H9 (cell line): ENCODE results near the gene KIAA1614. TPM values are rescaled to one million over a fixed set of nuclear protein-coding genes. Genes with fewer than 3 reads are reported as not detected.

Experiments used
- DNase-seq: peaks from one replicate; pipeline ENCODE4 v3.0.0-alpha.2; 2017
- H2AFZ ChIP-seq: one replicate; pipeline ENCODE4 v1.6.1; 2013; ENCODE audit warnings: mild to moderate bottlenecking, low read length, control low read depth, moderate library complexity
- H2AK5ac ChIP-seq: 2 replicates; pipeline ENCODE4 v1.6.1; 2013; ENCODE audit warnings: low read length, control low read depth, mixed read lengths; ENCODE audit not compliant: insufficient read length
- H2BK120ac ChIP-seq: one replicate; pipeline ENCODE4 v1.6.1; 2013; ENCODE audit warnings: low read depth, mild to moderate bottlenecking, low read length, control low read depth, inconsistent platforms; ENCODE audit not compliant: poor library complexity, severe bottlenecking
- H2BK12ac ChIP-seq: 2 replicates; pipeline ENCODE4 v1.6.1; 2013; ENCODE audit warnings: low read length, control low read depth, mixed read lengths, low read depth; ENCODE audit not compliant: insufficient read length
- H2BK15ac ChIP-seq: 2 replicates; pipeline ENCODE4 v1.6.1; 2013; ENCODE audit warnings: low read depth, low read length, control low read depth
- H2BK20ac ChIP-seq: one replicate; pipeline ENCODE4 v1.6.1; 2013; ENCODE audit warnings: low read depth, mild to moderate bottlenecking, low read length, control low read depth, inconsistent platforms; ENCODE audit not compliant: poor library complexity, severe bottlenecking
- H2BK5ac ChIP-seq: 2 replicates; pipeline ENCODE4 v1.6.1; 2013; ENCODE audit warnings: low read length, control low read depth, mixed read lengths; ENCODE audit not compliant: insufficient read length
- H3K14ac ChIP-seq: 2 replicates; pipeline ENCODE4 v1.6.1; 2013; ENCODE audit warnings: low read length, control low read depth; ENCODE audit not compliant: insufficient read depth
- H3K18ac ChIP-seq: 2 replicates; pipeline ENCODE4 v1.6.1; 2013; ENCODE audit warnings: low read depth, mild to moderate bottlenecking, mixed read lengths, low read length, control low read depth; ENCODE audit not compliant: insufficient read length
- H3K23ac ChIP-seq: 2 replicates; pipeline ENCODE4 v1.6.1; 2013; ENCODE audit warnings: low read length, control low read depth, mixed read lengths, low read depth; ENCODE audit not compliant: insufficient read length
- H3K23me2 ChIP-seq: 2 replicates; pipeline ENCODE4 v1.6.1; 2013; ENCODE audit warnings: low read depth, mild to moderate bottlenecking, mixed read lengths, low read length, control low read depth; ENCODE audit not compliant: insufficient read length, poor library complexity, severe bottlenecking
- H3K27ac ChIP-seq: 2 replicates; pipeline ENCODE4 v1.5.1; 2013; ENCODE audit warnings: low read length, control low read depth, mixed read lengths, low read depth; ENCODE audit not compliant: insufficient read length
- H3K27me3 ChIP-seq: 2 replicates; pipeline ENCODE4 v1.6.1; 2013; ENCODE audit warnings: low read length, control low read depth, inconsistent platforms; ENCODE audit not compliant: insufficient read depth
- H3K4ac ChIP-seq: 2 replicates; pipeline ENCODE4 v1.6.1; 2013; ENCODE audit warnings: low read depth, mild to moderate bottlenecking, control low read depth, inconsistent platforms, low read length, moderate library complexity
- H3K4me1 ChIP-seq: 2 replicates; pipeline ENCODE4 v1.6.1; 2013; ENCODE audit warnings: low read length, control low read depth, inconsistent platforms; ENCODE audit not compliant: insufficient read depth
- H3K4me2 ChIP-seq: 2 replicates; pipeline ENCODE4 v1.6.1; 2013; ENCODE audit warnings: low read length, control low read depth, mixed read lengths; ENCODE audit not compliant: insufficient read length, insufficient read depth
- H3K56ac ChIP-seq: 2 replicates; pipeline ENCODE4 v1.6.1; 2013; ENCODE audit warnings: low read depth, mild to moderate bottlenecking, mixed read lengths, low read length, control low read depth; ENCODE audit not compliant: insufficient read length
- H3K79me1 ChIP-seq: 2 replicates; pipeline ENCODE4 v1.6.1; 2013; ENCODE audit warnings: low read depth, mild to moderate bottlenecking, moderate library complexity, low read length, control low read depth, inconsistent platforms; ENCODE audit not compliant: insufficient read depth, poor library complexity, severe bottlenecking
- H3K79me2 ChIP-seq: 2 replicates; pipeline ENCODE4 v1.6.1; 2013; ENCODE audit warnings: low read length, control low read depth, inconsistent platforms; ENCODE audit not compliant: insufficient read depth
- H3K9ac ChIP-seq: 2 replicates; pipeline ENCODE4 v1.6.1; 2013; ENCODE audit warnings: low read length, control low read depth, mixed read lengths; ENCODE audit not compliant: insufficient read length; ENCODE audit errors: extremely low read depth
- H3K9me3 ChIP-seq: one replicate; pipeline ENCODE4 v1.6.1; 2013; ENCODE audit warnings: low read depth, low read length, inconsistent platforms; ENCODE audit not compliant: control insufficient read depth
- H3T11ph ChIP-seq: one replicate; pipeline ENCODE4 v1.6.1; 2013; ENCODE audit warnings: mild to moderate bottlenecking, low read length, control low read depth, inconsistent platforms
- H4K20me1 ChIP-seq: one replicate; pipeline ENCODE4 v1.6.1; 2013; ENCODE audit not compliant: control insufficient read depth, insufficient read length, insufficient read depth
- H4K5ac ChIP-seq: 2 replicates; pipeline ENCODE4 v1.6.1; 2013; ENCODE audit warnings: low read depth, mild to moderate bottlenecking, mixed read lengths, low read length, control low read depth; ENCODE audit not compliant: insufficient read length
- H4K8ac ChIP-seq: replicated peaks from 2 replicates; pipeline ENCODE4 v1.6.1; 2013; ENCODE audit warnings: low read length, control low read depth, mixed read lengths, low read depth; ENCODE audit not compliant: insufficient read length
- H4K91ac ChIP-seq: 2 replicates; pipeline ENCODE4 v1.6.1; 2013; ENCODE audit warnings: low read depth, mild to moderate bottlenecking, moderate library complexity, mixed read lengths, low read length, control low read depth; ENCODE audit not compliant: insufficient read length
- H3K27ac Mint-ChIP-seq, 3 experiments: 2 replicates in 2 of 3; 3 replicates in 1 of 3; pipeline ENCODE4 v1.8.0; 2020 to 2021; ENCODE audit warnings: mixed read lengths in 3 of 3, mild to moderate bottlenecking in 1 of 3, moderate library complexity in 1 of 3
- H3K27me3 Mint-ChIP-seq: 2 replicates; pipeline ENCODE4 v1.8.0; 2021; ENCODE audit warnings: low read depth, mild to moderate bottlenecking, moderate library complexity, mixed read lengths
- H3K36me3 Mint-ChIP-seq, 3 experiments: 2 replicates in 2 of 3; 3 replicates in 1 of 3; pipeline ENCODE4 v1.8.0; 2020 to 2021; ENCODE audit warnings: low read depth in 3 of 3, mixed read lengths in 3 of 3; ENCODE audit not compliant: insufficient read depth in 1 of 3
- H3K4me1 Mint-ChIP-seq, 2 experiments: 2 replicates each; pipeline ENCODE4 v1.8.0; 2020; ENCODE audit warnings: mixed read lengths in 2 of 2
- H3K4me3 Mint-ChIP-seq, 2 experiments: 2 replicates in 1 of 2; 3 replicates in 1 of 2; pipeline ENCODE4 v1.8.0; 2020 to 2021; ENCODE audit warnings: mild to moderate bottlenecking in 2 of 2, mixed read lengths in 2 of 2, moderate library complexity in 1 of 2
- H3K9me3 Mint-ChIP-seq, 2 experiments: 2 replicates in 1 of 2; 3 replicates in 1 of 2; pipeline ENCODE4 v1.8.0; 2020; ENCODE audit warnings: mild to moderate bottlenecking in 2 of 2, mixed read lengths in 2 of 2, moderate library complexity in 1 of 2
- CTCF ChIP-seq: fragments of 200-600 bp; sonication (generic); conservative IDR thresholded peaks from 3 replicates; pipeline ENCODE4 v1.8.0; 2021; ENCODE audit warnings: antibody characterized with exemption, mild to moderate bottlenecking
- WGBS: extraction: QIAGEN DNeasy Blood & Tissue Kit; methylation state at CpG from one replicate; pipeline ENCODE4 v1.1.7; 2013; ENCODE audit warnings: missing lambda C conversion rate, low lambda C conversion rate, mixed read lengths; ENCODE audit not compliant: insufficient read length; ENCODE audit errors: extremely low coverage; 5-methylcytosine and 5-hydroxymethylcytosine counted together
- total RNA-seq: library from RNA; stranded (reverse); gene quantifications from 2 replicates; pipeline ENCODE4 v1.2.1, GENCODE V29; 2021

KIAA1614 gene
- total RNA-seq, 1 experiment from 2014 or later, result 1.3 TPM

- Histone ChIP-seq H3K4me2 (no peak overlapping the region), H2BK20ac (no peak overlapping the region), H3K27me3 (no peaks in the 10 kb centered on the region), H2BK5ac (no peak overlapping the region), H3K9ac (no peak overlapping the region), H3K79me1 (no peaks in the 10 kb centered on the region), H3K4me1 (peaks cover 1% of the 10 kb centered on the region; the same call in 1 of the 2 replicates), H2BK12ac (no peak overlapping the region), H3K23me2 (no peaks in the 10 kb centered on the region), H3K9me3 (no peaks in the 10 kb centered on the region), H3K27ac (no peak overlapping the region), H3K56ac (no peak overlapping the region), H4K20me1 (no peaks in the 10 kb centered on the region), H4K8ac (no peak overlapping the region), H2AFZ (no peak overlapping the region), H3K14ac (no peak overlapping the region), H3K23ac (no peak overlapping the region), H3K4ac (no peak overlapping the region), H3K79me2 (no peaks in the 10 kb centered on the region), H4K91ac (no peak overlapping the region), H2BK15ac (no peak overlapping the region), H4K5ac (no peak overlapping the region), H2BK120ac (no peak overlapping the region), H3K18ac (no peak overlapping the region), H3T11ph (no peak overlapping the region), H2AK5ac (no peak overlapping the region)
- no peak for DNase-seq
- Mint-ChIP-seq H3K36me3 (no peaks in the 10 kb centered on the region; a peak in 1 of 7 replicates), H3K27ac (no peak overlapping the region), H3K27me3 (no peaks in the 10 kb centered on the region; the same call in 1 of the 2 replicates), H3K4me3 (no peak overlapping the region), H3K4me1 (peaks cover 4 to 10% of the 10 kb centered on the region in 2 experiments), H3K9me3 (no peaks in the 10 kb centered on the region; a peak in 1 of 5 replicates)
- no peak for TF ChIP-seq CTCF
- WGBS, result no CpG with 5 or more reads among the region's 3 CpGs
Measured at GRCh38 chr1:180893614-180894013, 19.1 kb upstream of the KIAA1614 start.
